Keratinocyte (primary cell): ENCODE data around the gene KCNT2. TPM values are rescaled to one million over a fixed set of nuclear protein-coding genes. Genes with fewer than 3 reads are reported as not detected.

Experiments
- DNase-seq: peaks from one replicate; pipeline ENCODE4 v3.0.0-alpha.2; 2011; ENCODE audit warnings: low read depth, missing footprints, low spot score
- FAIRE-seq: peaks from 2 replicates; lab custom pipeline; 2011; peaks lifted over from hg19 to GRCh38; lab: Jason Lieb, UNC
- H2AFZ ChIP-seq: 2 replicates; pipeline ENCODE4 v1.6.0; 2012; ENCODE audit warnings: low read length, control low read depth, inconsistent platforms; ENCODE audit not compliant: control insufficient read depth
- H3K27ac ChIP-seq: 2 replicates; pipeline ENCODE4 v1.5.1; 2011; ENCODE audit warnings: low read length; ENCODE audit not compliant: control insufficient read depth, insufficient read depth
- H3K27me3 ChIP-seq: 3 replicates; pipeline ENCODE4 v1.6.0; 2011; ENCODE audit warnings: low read length; ENCODE audit not compliant: control insufficient read depth, insufficient read depth; ENCODE audit errors: extremely low read depth
- H3K36me3 ChIP-seq, 2 experiments: 2 replicates in 1 of 2; 3 replicates in 1 of 2; pipeline ENCODE4 v1.5.1; 2011; ENCODE audit warnings: low read length in 2 of 2, mild to moderate bottlenecking in 1 of 2; ENCODE audit not compliant: control insufficient read depth in 2 of 2, insufficient read depth in 2 of 2; ENCODE audit errors: extremely low read depth in 1 of 2
- H3K4me1 ChIP-seq: 3 replicates; pipeline ENCODE4 v1.5.1; 2011; ENCODE audit warnings: low read length; ENCODE audit not compliant: control insufficient read depth, insufficient read depth; ENCODE audit errors: extremely low read depth
- H3K4me2 ChIP-seq: 3 replicates; pipeline ENCODE4 v1.6.0; 2011; ENCODE audit warnings: low read depth, low read length; ENCODE audit not compliant: control insufficient read depth, insufficient read depth; ENCODE audit errors: extremely low read depth
- H3K4me3 ChIP-seq, 3 experiments: fragments of 200-600 bp in 1 of 3; sonication (generic) in 1 of 3; 2 replicates in 2 of 3; 3 replicates in 1 of 3; pipeline ENCODE4 v1.5.1; 2011 to 2016; ENCODE audit warnings: low read length in 3 of 3, mild to moderate bottlenecking in 3 of 3, control low read depth in 2 of 3, inconsistent platforms in 1 of 3, low read depth in 1 of 3, mixed read lengths in 1 of 3, mixed run types in 1 of 3, moderate library complexity in 1 of 3; ENCODE audit not compliant: control insufficient read depth in 2 of 3, insufficient read depth in 2 of 3; ENCODE audit errors: extremely low read depth in 1 of 3
- H3K79me2 ChIP-seq: 2 replicates; pipeline ENCODE4 v1.6.0; 2012; ENCODE audit warnings: low read length; ENCODE audit not compliant: control insufficient read depth, insufficient read depth
- H3K9ac ChIP-seq: 3 replicates; pipeline ENCODE4 v1.6.0; 2011; ENCODE audit warnings: low read length; ENCODE audit not compliant: control insufficient read depth, insufficient read depth; ENCODE audit errors: extremely low read depth
- H3K9me1 ChIP-seq: 3 replicates; pipeline ENCODE4 v1.6.0; 2011; ENCODE audit warnings: low read length; ENCODE audit not compliant: control insufficient read depth, insufficient read depth; ENCODE audit errors: extremely low read depth
- H3K9me3 ChIP-seq: 2 replicates; pipeline ENCODE4 v1.5.1; 2012; ENCODE audit warnings: low read depth, low read length; ENCODE audit not compliant: control insufficient read depth
- H4K20me1 ChIP-seq: 3 replicates; pipeline ENCODE4 v1.6.0; 2011; ENCODE audit warnings: low read length; ENCODE audit not compliant: control insufficient read depth, insufficient read depth; ENCODE audit errors: extremely low read depth
- EZH2 ChIP-seq: IDR thresholded peaks from one replicate; pipeline ENCODE4 v1.6.1; 2012; ENCODE audit warnings: inconsistent platforms, mild to moderate bottlenecking, low read length, moderate library complexity
- dilution Hi-C: fragments of 300-500 bp; cut with MboI; formaldehyde crosslinking; loops from one replicate; pipeline ENCODE4 v1.7.0; 2020; ENCODE audit warnings: low sequenced_read_pairs; ENCODE audit not compliant: extremely low pct_ligation_motif_present
- polyA plus RNA-seq, 5 experiments: library from polyadenylated mRNA; depleted of rRNA in 3 of 5; stranded (reverse) in 3 of 5; stranded (forward) in 1 of 5; unstranded in 1 of 5; fragments of >200 nt; gene quantifications; 1 replicate in 1 of 5; 2 replicates in 3 of 5; 3 replicates in 1 of 5; pipeline versions ENCODE4 v1.2.1 to v1.2.3, GENCODE V29; 2011 to 2012; ENCODE audit warnings: missing spikeins in 2 of 5, low read depth in 1 of 5, low replicate concordance in 1 of 5
- TF ChIP-seq, protein P1 (sequence below), 3 experiments: IDR thresholded peaks in 1 of 3; conservative IDR thresholded peaks in 1 of 3; optimal IDR thresholded peaks in 1 of 3; 2 replicates in 2 of 3; 3 replicates in 1 of 3; pipeline versions ENCODE3 to v1.5.1; 2011; ENCODE audit warnings: low read length in 3 of 3, mild to moderate bottlenecking in 3 of 3, moderate library complexity in 2 of 3, control low read depth in 1 of 3, inconsistent platforms in 1 of 3; ENCODE audit not compliant: insufficient read depth in 2 of 3; ENCODE audit errors: extremely low read depth in 1 of 3

Gene KCNT2
- polyA plus RNA-seq, 1 donor (not counting 4 experiments of a cell fraction or from before 2014, with no cell fraction given) = not detected

DNA sequence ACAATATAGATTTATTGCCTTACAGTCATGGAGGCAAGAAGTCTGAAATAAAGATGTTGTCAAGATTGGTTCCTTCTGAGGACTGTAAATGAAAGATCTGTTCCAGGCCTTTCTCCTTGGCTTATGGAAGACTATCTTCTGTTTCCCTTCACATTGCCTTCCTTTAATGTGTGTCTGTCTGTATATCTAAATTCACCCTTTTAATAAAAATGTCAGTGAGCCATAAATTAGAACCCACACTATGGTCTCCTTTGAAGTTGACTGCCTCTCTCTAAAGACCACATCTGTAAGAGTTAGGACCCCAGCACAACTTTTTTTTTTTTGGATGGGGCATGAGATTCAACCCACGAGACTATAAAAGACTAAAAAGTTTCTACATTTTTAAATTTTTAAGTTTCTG, 305.8 kb downstream of the KCNT2 start:
- dilution Hi-C loops = no loop called here
- no peak for FAIRE-seq
- Histone ChIP-seq H3K9me1 (no peaks in the 10 kb centered on the region), H3K4me1 (no peaks in the 10 kb centered on the region), H3K36me3 (no peaks in the 10 kb centered on the region), H3K79me2 (no peaks in the 10 kb centered on the region), H3K4me2 (no peak overlapping the region), H3K27me3 (no peaks in the 10 kb centered on the region), H4K20me1 (no peaks in the 10 kb centered on the region), H3K27ac (no peak overlapping the region), H3K9ac (no peak overlapping the region), H2AFZ (no peak overlapping the region), H3K9me3 (no peaks in the 10 kb centered on the region), H3K4me3 (no peak overlapping the region)
- DNase-seq = no peak
- no peak for TF ChIP-seq EZH2
- TF ChIP-seq, protein P1, sequence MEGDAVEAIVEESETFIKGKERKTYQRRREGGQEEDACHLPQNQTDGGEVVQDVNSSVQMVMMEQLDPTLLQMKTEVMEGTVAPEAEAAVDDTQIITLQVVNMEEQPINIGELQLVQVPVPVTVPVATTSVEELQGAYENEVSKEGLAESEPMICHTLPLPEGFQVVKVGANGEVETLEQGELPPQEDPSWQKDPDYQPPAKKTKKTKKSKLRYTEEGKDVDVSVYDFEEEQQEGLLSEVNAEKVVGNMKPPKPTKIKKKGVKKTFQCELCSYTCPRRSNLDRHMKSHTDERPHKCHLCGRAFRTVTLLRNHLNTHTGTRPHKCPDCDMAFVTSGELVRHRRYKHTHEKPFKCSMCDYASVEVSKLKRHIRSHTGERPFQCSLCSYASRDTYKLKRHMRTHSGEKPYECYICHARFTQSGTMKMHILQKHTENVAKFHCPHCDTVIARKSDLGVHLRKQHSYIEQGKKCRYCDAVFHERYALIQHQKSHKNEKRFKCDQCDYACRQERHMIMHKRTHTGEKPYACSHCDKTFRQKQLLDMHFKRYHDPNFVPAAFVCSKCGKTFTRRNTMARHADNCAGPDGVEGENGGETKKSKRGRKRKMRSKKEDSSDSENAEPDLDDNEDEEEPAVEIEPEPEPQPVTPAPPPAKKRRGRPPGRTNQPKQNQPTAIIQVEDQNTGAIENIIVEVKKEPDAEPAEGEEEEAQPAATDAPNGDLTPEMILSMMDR (optimal IDR thresholded peaks at IDR 0.05 in 1 of 3, IDR thresholded peaks at IDR 0.05 in 1 of 3, conservative IDR thresholded peaks at IDR 0.05 in 1 of 3; ENCODE audit: extremely low read depth in 1 of 3, insufficient read depth in 2 of 3, low read length in 3 of 3) = no peak

DNA sequence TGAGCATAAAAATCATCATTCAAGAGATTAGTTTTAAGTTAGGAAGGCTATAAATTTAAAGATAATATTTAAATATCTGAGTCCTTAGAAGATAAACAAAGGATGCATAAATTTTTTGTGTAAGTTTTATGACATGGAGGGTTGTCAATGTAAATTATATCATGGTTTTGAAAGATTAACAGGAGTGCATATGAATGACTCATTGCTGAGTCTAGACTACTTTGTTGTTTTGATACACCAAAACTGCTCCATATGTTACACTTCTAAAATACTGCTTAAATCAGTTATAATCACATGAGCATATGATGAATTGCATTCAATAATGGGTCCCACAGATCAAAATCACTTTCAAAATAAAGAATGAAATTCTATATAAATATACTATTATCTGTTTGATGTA, 312.5 kb downstream of the KCNT2 start:
- FAIRE-seq = no peak
- TF ChIP-seq EZH2 = no peak
- TF ChIP-seq, protein P1 (optimal IDR thresholded peaks at IDR 0.05 in 1 of 3, IDR thresholded peaks at IDR 0.05 in 1 of 3, conservative IDR thresholded peaks at IDR 0.05 in 1 of 3; ENCODE audit: extremely low read depth in 1 of 3, insufficient read depth in 2 of 3, low read length in 3 of 3) = no peak
- Histone ChIP-seq H3K36me3 (no peaks in the 10 kb centered on the region), H3K9me3 (no peaks in the 10 kb centered on the region), H3K9ac (no peak overlapping the region), H3K4me3 (no peak overlapping the region), H3K27me3 (no peaks in the 10 kb centered on the region), H4K20me1 (no peaks in the 10 kb centered on the region), H3K4me2 (no peak overlapping the region), H2AFZ (no peak overlapping the region), H3K4me1 (no peaks in the 10 kb centered on the region), H3K27ac (no peak overlapping the region), H3K79me2 (no peaks in the 10 kb centered on the region), H3K9me1 (no peaks in the 10 kb centered on the region)
- dilution Hi-C loops = no loop called here
- no peak for DNase-seq
